HFFc6 (cell line): ENCODE results near the gene STAB1. TPM values are rescaled to one million over a fixed set of nuclear protein-coding genes. Genes with fewer than 3 reads are reported as not detected.

ENCODE experiments used
- DNase-seq: peaks from one replicate; pipeline ENCODE4 v3.0.0-alpha.2; 2018
- H3K27ac Mint-ChIP-seq: 2 replicates; pipeline ENCODE4 v1.8.0; 2020; ENCODE audit warnings: mild to moderate bottlenecking, mixed read lengths
- H3K27me3 Mint-ChIP-seq: 2 replicates; pipeline ENCODE4 v1.8.0; 2021; ENCODE audit warnings: mild to moderate bottlenecking, moderate library complexity, mixed read lengths; ENCODE audit not compliant: insufficient read depth
- H3K36me3 Mint-ChIP-seq: 2 replicates; pipeline ENCODE4 v1.8.0; 2021; ENCODE audit warnings: low read depth, mixed read lengths
- H3K4me1 Mint-ChIP-seq: 2 replicates; pipeline ENCODE4 v1.8.0; 2020; ENCODE audit warnings: low read depth, mixed read lengths
- H3K4me3 Mint-ChIP-seq: 2 replicates; pipeline ENCODE4 v1.8.0; 2020; ENCODE audit warnings: mild to moderate bottlenecking, moderate library complexity, mixed read lengths
- H3K9me3 Mint-ChIP-seq: 2 replicates; pipeline ENCODE4 v1.8.0; 2020; ENCODE audit warnings: mild to moderate bottlenecking, mixed read lengths
- CTCF ChIP-seq: fragments of 200-600 bp; sonication (generic); IDR thresholded peaks from 2 replicates; pipeline ENCODE4 v1.5.0; 2021; ENCODE audit warnings: antibody characterized with exemption, mild to moderate bottlenecking
- total RNA-seq, 6 experiments: library from RNA; stranded (reverse); fragmentation: NEBNext Ultra II Directional; extraction: Animal tissue kit (Norgen Biotek cat#: 25700); gene quantifications; 2 replicates in 1 of 6; 3 replicates in 5 of 6; pipeline ENCODE4 v1.2.3, GENCODE V29; 2021

STAB1 gene
- total RNA-seq, 6 experiments from 2014 or later = not detected

- no peak overlapping the region for H3K27ac Mint-ChIP-seq
- TF ChIP-seq CTCF = no peak
- H3K4me3 Mint-ChIP-seq = no peak overlapping the region
These were observed 25.8 kb downstream of the STAB1 start for GRCh38 chr3:52520716-52521487.

DNA sequence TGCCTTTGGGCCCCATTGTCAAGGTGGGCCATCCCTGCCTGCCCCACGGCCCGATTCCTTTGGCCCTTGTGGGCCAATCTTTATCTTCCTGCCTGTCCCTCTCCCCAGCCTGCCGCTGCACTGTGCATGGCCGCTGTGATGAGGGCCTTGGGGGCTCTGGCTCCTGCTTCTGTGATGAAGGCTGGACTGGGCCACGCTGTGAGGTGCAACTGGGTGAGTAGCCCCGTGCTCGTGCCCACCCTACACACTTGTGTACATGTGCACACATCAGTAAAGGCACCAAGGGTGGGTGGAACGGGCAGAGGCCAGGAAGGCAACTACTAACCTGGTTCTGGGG is 26.3 kb downstream of the STAB1 start:
- TF ChIP-seq CTCF = no peak
- H3K27me3 Mint-ChIP-seq = no peaks in the 10 kb centered on the region
- no peaks in the 10 kb centered on the region for H3K9me3 Mint-ChIP-seq
- peaks cover 10% of the 10 kb centered on the region for H3K36me3 Mint-ChIP-seq
- H3K4me3 Mint-ChIP-seq = no peak overlapping the region
- no peak overlapping the region for H3K27ac Mint-ChIP-seq
- peaks cover 2% of the 10 kb centered on the region; the same call in 1 of the 2 replicates for H3K4me1 Mint-ChIP-seq
- no peak for DNase-seq

More at GRCh38 chr3:52520716-52521487, 25.8 kb downstream of the STAB1 start:
- DNase-seq = no peak
- H3K9me3 Mint-ChIP-seq = no peaks in the 10 kb centered on the region
- no peaks in the 10 kb centered on the region for H3K27me3 Mint-ChIP-seq
- no peaks in the 10 kb centered on the region for H3K4me1 Mint-ChIP-seq
- H3K36me3 Mint-ChIP-seq = peaks cover 10% of the 10 kb centered on the region

DNA sequence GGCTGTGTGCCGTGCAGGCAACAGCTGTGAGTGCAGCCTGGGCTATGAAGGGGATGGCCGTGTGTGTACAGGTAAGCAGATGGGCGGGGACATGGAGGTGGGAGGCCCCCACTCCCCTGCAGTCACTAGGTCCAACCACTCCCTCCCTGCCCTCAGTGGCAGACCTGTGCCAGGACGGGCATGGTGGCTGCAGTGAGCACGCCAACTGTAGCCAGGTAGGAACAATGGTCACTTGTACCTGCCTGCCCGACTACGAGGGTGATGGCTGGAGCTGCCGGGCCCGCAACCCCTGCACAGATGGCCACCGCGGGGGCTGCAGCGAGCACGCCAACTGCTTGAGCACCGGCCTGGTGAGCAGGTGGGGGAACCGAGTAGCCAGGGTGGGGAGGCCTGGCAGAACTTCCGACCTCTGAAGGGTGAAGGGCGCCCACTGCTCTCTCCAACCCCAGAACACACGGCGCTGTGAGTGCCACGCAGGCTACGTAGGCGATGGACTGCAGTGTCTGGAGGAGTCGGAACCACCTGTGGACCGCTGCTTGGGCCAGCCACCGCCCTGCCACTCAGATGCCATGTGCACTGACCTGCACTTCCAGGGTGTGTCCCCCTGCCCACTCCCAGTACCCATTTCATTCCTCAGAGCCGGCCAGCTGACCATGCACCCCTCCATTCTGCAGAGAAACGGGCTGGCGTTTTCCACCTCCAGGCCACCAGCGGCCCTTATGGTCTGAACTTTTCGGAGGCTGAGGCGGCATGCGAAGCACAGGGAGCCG is 26.9 kb downstream of the STAB1 start:
- Mint-ChIP-seq H3K9me3 (no peaks in the 10 kb centered on the region), H3K36me3 (peaks cover 10% of the 10 kb centered on the region), H3K27me3 (no peaks in the 10 kb centered on the region), H3K4me3 (no peak overlapping the region), H3K27ac (no peak overlapping the region), H3K4me1 (peaks cover 5% of the 10 kb centered on the region; the same call in 1 of the 2 replicates)
- TF ChIP-seq CTCF = no peak
- DNase-seq = no peak

DNA sequence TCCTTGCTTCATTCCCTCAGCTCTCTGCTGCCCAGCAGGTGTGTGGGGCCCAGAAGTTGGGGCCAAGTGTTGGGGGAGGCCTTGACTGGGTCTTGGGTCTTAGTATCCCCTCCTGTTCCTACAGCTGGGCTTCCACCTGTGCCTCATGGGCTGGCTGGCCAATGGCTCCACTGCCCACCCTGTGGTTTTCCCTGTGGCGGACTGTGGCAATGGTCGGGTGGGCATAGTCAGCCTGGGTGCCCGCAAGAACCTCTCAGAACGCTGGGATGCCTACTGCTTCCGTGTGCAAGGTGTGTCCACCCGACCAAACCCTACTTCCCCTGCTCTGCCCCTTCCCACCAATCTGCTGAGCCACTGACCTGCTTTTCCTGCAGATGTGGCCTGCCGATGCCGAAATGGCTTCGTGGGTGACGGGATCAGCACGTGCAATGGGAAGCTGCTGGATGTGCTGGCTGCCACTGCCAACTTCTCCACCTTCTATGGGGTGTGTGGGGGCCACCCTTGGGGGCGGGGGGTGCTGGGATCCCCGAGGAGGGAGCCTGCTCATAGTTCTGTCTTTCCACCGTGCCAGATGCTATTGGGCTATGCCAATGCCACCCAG is 27.6 kb downstream of the STAB1 start:
- no peak for TF ChIP-seq CTCF
- no peak overlapping the region for H3K4me3 Mint-ChIP-seq
- DNase-seq = no peak
- peaks cover 10% of the 10 kb centered on the region for H3K36me3 Mint-ChIP-seq
- H3K27me3 Mint-ChIP-seq = no peaks in the 10 kb centered on the region
- H3K9me3 Mint-ChIP-seq = no peaks in the 10 kb centered on the region
- no peak overlapping the region for H3K27ac Mint-ChIP-seq
- H3K4me1 Mint-ChIP-seq = peaks cover 5% of the 10 kb centered on the region; the same call in 1 of the 2 replicates

DNA sequence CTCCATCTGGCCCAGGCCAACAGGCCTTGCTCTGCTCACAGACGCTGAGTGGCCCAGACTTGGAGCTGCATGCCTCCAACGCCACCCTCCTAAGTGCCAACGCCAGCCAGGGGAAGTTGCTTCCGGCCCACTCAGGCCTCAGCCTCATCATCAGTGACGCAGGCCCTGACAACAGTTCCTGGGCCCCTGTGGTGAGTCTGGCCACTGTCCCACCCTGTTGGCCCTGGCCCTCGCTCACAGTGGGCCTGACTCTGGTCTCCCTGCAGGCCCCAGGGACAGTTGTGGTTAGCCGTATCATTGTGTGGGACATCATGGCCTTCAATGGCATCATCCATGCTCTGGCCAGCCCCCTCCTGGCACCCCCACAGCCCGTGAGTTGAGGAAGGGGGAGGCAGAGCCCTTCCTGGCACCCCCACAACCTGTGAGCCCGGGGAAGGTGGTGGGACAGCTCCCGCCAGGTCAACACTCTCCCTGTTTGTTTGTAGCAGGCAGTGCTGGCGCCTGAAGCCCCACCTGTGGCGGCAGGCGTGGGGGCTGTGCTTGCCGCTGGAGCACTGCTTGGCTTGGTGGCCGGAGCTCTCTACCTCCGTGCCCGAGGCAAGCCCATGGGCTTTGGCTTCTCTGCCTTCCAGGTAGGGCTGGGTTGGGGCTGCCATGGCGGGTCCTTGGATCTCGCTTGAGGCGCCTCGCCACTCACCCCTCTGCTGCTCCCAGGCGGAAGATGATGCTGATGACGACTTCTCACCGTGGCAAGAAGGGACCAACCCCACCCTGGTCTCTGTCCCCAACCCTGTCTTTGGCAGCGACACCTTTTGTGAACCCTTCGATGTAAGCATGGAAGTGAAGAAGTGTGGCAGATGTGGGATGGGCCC is 28.5 kb downstream of the STAB1 start:
- no peak overlapping the region for H3K4me3 Mint-ChIP-seq
- no peaks in the 10 kb centered on the region for H3K9me3 Mint-ChIP-seq
- H3K36me3 Mint-ChIP-seq = peaks cover 10% of the 10 kb centered on the region
- TF ChIP-seq CTCF = no peak
- no peak for DNase-seq
- no peaks in the 10 kb centered on the region for H3K27me3 Mint-ChIP-seq
- no peak overlapping the region for H3K27ac Mint-ChIP-seq
- H3K4me1 Mint-ChIP-seq = peaks cover 5% of the 10 kb centered on the region; the same call in 1 of the 2 replicates
